WTC11 (cell line): ENCODE data around the gene MSI2.

Source experiments
- ATF3 ChIP-seq: sonication (generic); formaldehyde crosslinking; conservative IDR thresholded peaks from 2 replicates; pipeline ENCODE4 v1.8.1; 2022; ENCODE audit warnings: mild to moderate bottlenecking, missing genetic modification reagents
- ATF6 ChIP-seq: sonication (generic); formaldehyde crosslinking; IDR thresholded peaks from 2 replicates; pipeline ENCODE4 v1.8.1; 2023; ENCODE audit warnings: mild to moderate bottlenecking, missing genetic modification reagents
- CREB1 ChIP-seq: sonication (generic); formaldehyde crosslinking; IDR thresholded peaks from 2 replicates; pipeline ENCODE4 v1.8.0; 2023; ENCODE audit warnings: mild to moderate bottlenecking, missing genetic modification reagents
- CTCF ChIP-seq: fragments of 200-600 bp; IDR thresholded peaks from 2 replicates; pipeline ENCODE4 v1.8.0; 2022; ENCODE audit warnings: antibody characterized with exemption
- E2F5 ChIP-seq: sonication (generic); formaldehyde crosslinking; IDR thresholded peaks from 2 replicates; pipeline ENCODE4 v1.8.1; 2022; ENCODE audit warnings: mild to moderate bottlenecking, moderate library complexity, missing genetic modification reagents
- GABPB1 ChIP-seq: sonication (generic); formaldehyde crosslinking; IDR thresholded peaks from 2 replicates; pipeline ENCODE4 v1.8.1; 2023; ENCODE audit warnings: mild to moderate bottlenecking, missing genetic modification reagents
- JUN ChIP-seq: sonication (generic); formaldehyde crosslinking; IDR thresholded peaks from 2 replicates; pipeline ENCODE4 v1.8.0; 2023; ENCODE audit warnings: mild to moderate bottlenecking, missing genetic modification reagents
- NFYB ChIP-seq: sonication (generic); formaldehyde crosslinking; conservative IDR thresholded peaks from 2 replicates; pipeline ENCODE4 v1.8.0; 2022; ENCODE audit warnings: low read depth, missing genetic modification reagents
- OVOL2 ChIP-seq: fragments of 250-450 bp; sonication (Bioruptor Pico); IDR thresholded peaks from 2 replicates; pipeline ENCODE4 v1.9.0; 2021; ENCODE audit warnings: mild to moderate bottlenecking, borderline replicate concordance
- SMAD4 ChIP-seq: sonication (generic); formaldehyde crosslinking; IDR thresholded peaks from 2 replicates; pipeline ENCODE4 v1.8.0; 2022; ENCODE audit warnings: mild to moderate bottlenecking, missing genetic modification reagents
- SP1 ChIP-seq: sonication (generic); formaldehyde crosslinking; conservative IDR thresholded peaks from 2 replicates; pipeline ENCODE4 v1.8.1; 2022; ENCODE audit warnings: missing genetic modification reagents
- TCF7 ChIP-seq: sonication (generic); formaldehyde crosslinking; IDR thresholded peaks from 2 replicates; pipeline ENCODE4 v1.8.0; 2022; ENCODE audit warnings: mild to moderate bottlenecking, low read depth, missing genetic modification reagents, moderate library complexity

- TF ChIP-seq GABPB1 (CRISPR knock-in tag) (no peak), JUN (CRISPR knock-in tag) (no peak), NFYB (CRISPR knock-in tag) (no peak), E2F5 (CRISPR knock-in tag) (no peak), CTCF (no peak), TCF7 (CRISPR knock-in tag) (no peak), CREB1 (no peak), SMAD4 (CRISPR knock-in tag) (no peak), ATF6 (CRISPR knock-in tag) (no peak), SP1 (no peak), OVOL2 (CRISPR knock-in tag) (no peak), ATF3 (CRISPR knock-in tag) (no peak)
These were observed 330.4 kb downstream of the MSI2 start for GRCh38 chr17:57586742-57587141.
